Left forelimb (tissue), 1 donor: ENCODE results near the gene PRR33.
"Not testable (repeated sequence)": the region's sequence is repeated elsewhere in the genome, so short reads cannot be mapped to it uniquely, and the experiment has no call there.

Experiments used
- DNase-seq: peaks from one replicate; pipeline ENCODE4 v3.0.0-alpha.2; 2018; ENCODE audit warnings: low spot score

The PRR33 gene

GRCh38 chr11:1889224-1889930 lies 2.3 kb downstream of the PRR33 start:
- peak; percentile 68 for DNase-seq

- peak; percentile 53 for DNase-seq
These were observed 2.9 kb downstream of the PRR33 start for GRCh38 chr11:1888811-1889210.

- DNase-seq: peak; percentile 66
These were observed 3.3 kb downstream of the PRR33 start for GRCh38 chr11:1888347-1888753.

GRCh38 chr11:1887451-1888346 lies 4.0 kb downstream of the PRR33 start:
- DNase-seq: peak; percentile 55

- DNase-seq: not testable (repeated sequence)
These were observed 5.1 kb downstream of the PRR33 start for GRCh38 chr11:1886551-1886950.

- DNase-seq: peak; percentile 53
These were observed 7.4 kb downstream of the PRR33 start for GRCh38 chr11:1884303-1884700.

GRCh38 chr11:1883346-1884302 lies 8.1 kb downstream of the PRR33 start:
- DNase-seq: peak; percentile 63

GRCh38 chr11:1882265-1883238 lies 9.1 kb downstream of the PRR33 start:
- DNase-seq: peak; percentile 97

GRCh38 chr11:1881442-1882264 lies 10.0 kb downstream of the PRR33 start:
- DNase-seq: peak; percentile 92

GRCh38 chr11:1880746-1881441 lies 10.8 kb downstream of the PRR33 start:
- DNase-seq: peak; percentile 69

- peak; percentile 89 for DNase-seq
These were observed 11.6 kb downstream of the PRR33 start for GRCh38 chr11:1879941-1880720.

GRCh38 chr11:1879342-1879940 lies 12.3 kb downstream of the PRR33 start:
- DNase-seq: no peak

- DNase-seq: peak; percentile 91
These were observed 13.3 kb downstream of the PRR33 start for GRCh38 chr11:1878137-1879031.

GRCh38 chr11:1877211-1878136 lies 14.2 kb downstream of the PRR33 start:
- peak; percentile 78 for DNase-seq

GRCh38 chr11:1876361-1877063 lies 15.2 kb downstream of the PRR33 start:
- DNase-seq: peak; percentile 92
